ENCODE results near the gene NPPA.
"Not testable (repeated sequence)": the region's sequence is repeated elsewhere in the genome, so short reads cannot be mapped to it uniquely, and the experiment has no call there.

NPPA gene

GRCh38 chr1:11847667-11848372, at the start of gene NPPA:
NPPA (minus strand) TSS chr1:11847783; CDS start chr1:11847684, 99 bp downstream.
- DNase-seq, result no peak

DNA sequence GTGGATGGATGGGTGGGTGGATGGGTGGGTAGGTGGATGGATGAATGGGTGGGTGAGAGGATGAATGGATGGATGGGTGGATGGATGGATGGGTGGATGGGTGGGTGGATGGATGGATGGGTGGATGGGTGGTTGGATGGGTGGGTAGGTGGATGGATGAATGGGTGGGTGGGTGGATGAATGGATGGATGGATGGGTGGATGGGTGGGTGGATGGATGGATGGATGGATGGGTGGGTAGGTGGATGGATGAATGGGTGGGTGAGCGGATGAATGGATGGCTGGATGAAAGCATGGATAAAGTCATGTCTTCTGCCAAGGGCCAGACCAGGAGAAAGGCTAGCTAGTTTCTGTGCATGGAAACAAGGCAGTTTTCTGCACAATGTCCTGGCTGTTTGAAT, 46.9 kb upstream of the NPPA start:
- not testable (repeated sequence) for DNase-seq

DNA sequence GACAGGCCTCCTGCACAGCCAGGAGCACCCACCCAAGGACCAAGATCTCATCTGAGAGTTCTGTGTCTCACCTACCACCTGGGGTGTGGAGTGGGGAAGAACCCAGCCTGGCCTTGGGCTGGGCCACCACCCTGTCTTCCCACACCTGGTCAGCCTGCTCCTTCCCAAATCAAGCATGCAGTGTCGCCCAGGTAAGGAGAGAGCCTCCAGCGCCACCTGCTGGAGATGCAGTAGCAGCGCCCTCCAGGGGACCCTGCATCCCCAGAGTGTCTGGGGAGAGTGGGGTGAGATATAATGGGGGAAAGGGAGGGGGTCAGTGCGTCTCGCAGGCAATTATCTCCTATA, 46.3 kb upstream of the NPPA start:
- DNase-seq, result peak; percentile 31

GRCh38 chr1:11891433-11892186, 44.0 kb upstream of the NPPA start:
- DNase-seq, result no peak

GRCh38 chr1:11888877-11889208, 41.3 kb upstream of the NPPA start:
- no peak for DNase-seq

GRCh38 chr1:11888206-11888876, 40.8 kb upstream of the NPPA start:
- no peak for DNase-seq

- DNase-seq, result no peak
Observed at GRCh38 chr1:11887666-11888007, 40.1 kb upstream of the NPPA start.

DNA sequence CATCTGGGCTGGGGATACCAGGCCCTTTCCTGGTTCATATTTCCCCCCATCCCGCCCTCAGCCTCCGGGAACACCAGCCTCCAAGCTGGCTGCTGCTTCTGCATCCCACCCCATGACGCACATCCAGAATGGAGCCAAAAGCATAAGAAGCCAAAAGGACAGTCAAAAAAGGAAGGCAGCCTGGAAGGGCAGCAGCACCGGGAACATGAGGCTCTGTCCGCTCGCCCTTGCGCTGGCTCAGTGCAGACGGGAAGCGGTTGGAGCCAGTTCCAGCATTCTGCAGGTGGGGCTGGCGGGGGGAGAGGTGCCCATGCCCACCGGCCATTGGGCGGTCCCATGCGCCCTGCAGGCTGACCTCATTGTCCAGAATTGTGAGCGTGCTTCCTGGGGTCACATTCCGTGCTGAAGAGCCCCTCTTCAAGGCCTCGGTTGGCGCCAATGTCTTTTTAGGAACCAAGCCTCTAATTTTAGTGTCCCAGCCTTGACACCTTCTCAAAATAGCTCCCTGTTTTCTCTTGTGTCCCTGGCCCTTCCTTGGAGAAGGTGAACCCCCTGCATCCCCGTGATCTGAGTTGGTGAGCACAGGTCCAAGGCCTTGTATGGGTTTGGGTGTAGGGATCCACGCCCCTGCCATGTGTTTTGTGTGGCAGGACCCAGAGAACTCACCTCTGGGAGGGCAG, 39.5 kb upstream of the NPPA start:
- DNase-seq, result no peak

DNA sequence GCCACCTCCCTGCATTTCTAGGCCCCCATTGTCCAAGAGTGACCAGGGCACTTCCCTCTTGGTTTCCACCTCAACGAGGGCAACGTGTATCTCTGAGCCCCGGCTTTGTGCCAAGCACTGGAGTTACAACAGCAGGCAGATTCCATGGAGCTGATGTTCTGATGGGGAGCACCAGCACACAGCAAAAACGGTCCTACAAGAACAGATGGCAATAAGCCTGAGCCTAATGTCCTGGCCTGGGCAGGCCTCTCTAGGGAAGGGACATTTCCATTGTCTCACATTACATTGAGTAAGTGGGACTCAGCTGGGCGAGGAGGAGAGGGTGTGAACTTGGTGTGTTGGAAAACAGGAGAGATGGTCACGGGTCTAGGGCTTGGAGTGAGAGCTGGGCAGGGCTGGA, 38.3 kb upstream of the NPPA start:
- DNase-seq, result no peak

DNA sequence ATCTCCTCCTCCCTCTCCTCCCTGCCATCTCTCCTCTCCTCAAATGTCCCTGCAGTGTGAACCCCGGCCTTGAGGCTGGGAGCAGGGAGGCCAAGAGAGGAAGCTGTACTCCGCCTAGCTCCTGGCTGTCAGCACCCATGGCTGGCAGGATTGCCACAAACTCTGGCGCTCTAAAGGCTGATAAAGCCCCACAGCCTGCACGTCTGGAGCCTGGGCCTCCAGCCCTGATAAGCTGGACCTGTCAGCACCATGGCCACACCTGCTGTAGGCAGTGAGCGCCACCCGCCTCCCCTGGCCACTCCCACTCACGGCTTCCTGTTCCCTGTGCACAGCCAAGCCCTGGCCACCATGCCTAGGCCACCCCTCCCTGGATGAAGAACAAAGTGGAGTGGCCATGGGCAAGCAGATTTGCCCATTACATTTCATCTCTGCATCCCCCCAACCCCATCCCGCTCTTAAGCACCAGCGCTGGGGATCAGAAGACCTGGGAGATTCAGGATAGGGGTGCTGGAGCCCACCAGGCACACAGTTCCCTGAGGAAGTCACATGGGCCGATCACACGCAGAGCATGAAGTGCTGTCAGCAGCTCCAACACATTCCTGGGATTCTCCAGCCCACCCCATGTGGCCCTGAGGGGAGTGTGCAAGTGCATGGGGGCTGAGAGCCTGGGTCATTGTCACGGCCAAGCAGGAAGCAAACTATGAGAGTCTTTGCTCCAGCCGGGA, 35.4 kb upstream of the NPPA start:
- DNase-seq, result no peak

- peak; percentile 22 for DNase-seq
Observed at GRCh38 chr1:11881749-11882441, 34.3 kb upstream of the NPPA start.

GRCh38 chr1:11880911-11881748, 33.5 kb upstream of the NPPA start:
- DNase-seq, result no peak

GRCh38 chr1:11880181-11880575, 32.6 kb upstream of the NPPA start:
- no peak for DNase-seq

GRCh38 chr1:11879311-11880180, 32.0 kb upstream of the NPPA start:
- no peak for DNase-seq

- no peak for DNase-seq
Observed at GRCh38 chr1:11878891-11879190, 31.3 kb upstream of the NPPA start.

DNA sequence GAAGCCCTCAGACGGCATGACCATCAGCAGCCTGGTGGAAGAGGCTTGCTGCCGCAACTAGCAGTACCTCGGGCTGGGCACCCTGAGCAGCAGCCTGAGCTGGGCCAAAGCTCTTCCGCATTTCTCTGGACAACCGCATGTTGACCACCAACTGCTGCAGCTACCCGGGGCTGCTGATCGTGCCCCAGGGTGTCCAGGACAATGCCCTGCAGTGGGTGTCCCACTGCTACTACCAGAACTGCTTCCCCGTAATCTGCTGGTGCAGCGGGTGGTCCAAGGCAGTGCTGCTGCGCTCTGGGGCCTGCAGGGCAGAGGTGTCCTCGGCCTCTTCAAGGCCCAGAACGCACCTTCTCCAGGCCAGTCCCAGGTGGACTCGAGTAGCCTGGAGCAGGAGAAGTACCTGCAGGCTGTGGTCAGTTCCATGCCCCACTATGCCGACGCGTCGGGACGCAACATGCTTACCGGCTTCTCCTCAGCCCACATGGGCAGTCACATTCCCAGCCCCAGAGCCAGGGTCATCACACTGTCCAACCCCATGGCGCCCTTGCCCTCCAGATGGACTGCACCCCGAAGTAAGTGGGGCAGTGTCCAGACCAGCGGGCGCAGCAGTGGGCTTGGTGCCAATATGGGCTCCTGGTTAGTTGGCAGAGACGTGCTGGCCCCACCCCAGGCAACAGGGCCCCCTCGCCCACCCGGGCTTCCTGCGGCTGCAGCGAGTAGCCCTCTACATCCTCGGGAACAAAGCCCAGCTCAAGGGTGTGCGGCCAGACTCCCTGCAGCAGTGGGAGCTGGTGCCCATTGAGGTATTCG, 30.7 kb upstream of the NPPA start:
- no peak for DNase-seq

DNA sequence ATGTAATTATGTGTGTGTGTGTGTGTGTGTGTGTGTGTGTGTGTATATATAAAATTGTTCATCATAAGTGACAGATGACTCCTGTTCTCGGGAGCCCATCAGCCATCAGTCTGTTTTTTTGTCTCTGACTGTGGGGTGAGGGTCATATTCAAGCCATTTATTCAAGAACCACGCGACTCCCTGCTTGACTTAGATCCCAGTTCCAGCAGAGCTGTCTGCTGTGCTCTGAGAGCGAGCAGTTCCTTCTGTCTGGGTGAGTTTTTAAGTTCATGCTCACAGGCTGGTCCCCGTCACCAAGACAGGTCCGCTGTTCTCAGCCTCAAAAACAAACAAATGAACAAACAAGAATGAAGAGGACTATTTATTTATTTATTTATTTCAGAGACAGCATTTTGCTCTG, 29.5 kb upstream of the NPPA start:
- DNase-seq, result no peak

- DNase-seq, result no peak
Observed at GRCh38 chr1:11875094-11875493, 27.5 kb upstream of the NPPA start.

GRCh38 chr1:11874624-11875023, 27.0 kb upstream of the NPPA start:
- no peak for DNase-seq

- no peak for DNase-seq
Observed at GRCh38 chr1:11874258-11874562, 26.6 kb upstream of the NPPA start.
